ENCODE data around the gene ENDOV. TPM values are rescaled to one million over a fixed set of nuclear protein-coding genes. Genes with fewer than 3 reads are reported as not detected.

Gene ENDOV
- total RNA-seq, 1 experiment from 2014 or later = 26.0 TPM

Other genes with a start within 250 kb of the ENDOV start
- gene CARD14, start 245.1 kb upstream of the ENDOV start, total RNA-seq (2014; rRNA removed; shearing (Covaris generic)) = 0.11 and 0.55 TPM in 2 replicates
- gene SGSH, start 194.8 kb upstream of the ENDOV start, total RNA-seq (2014; rRNA removed; shearing (Covaris generic)) = 10.2 and 12.5 TPM in 2 replicates
- 19.4 and 20.6 TPM in 2 replicates for gene SLC26A11, start 194.7 kb upstream of the ENDOV start, total RNA-seq (2014; rRNA removed; shearing (Covaris generic))
- gene RNF213, start 154.3 kb upstream of the ENDOV start, total RNA-seq (2014; rRNA removed; shearing (Covaris generic)) = 29.4 and 48.8 TPM in 2 replicates
- gene NPTX1, start 61.4 kb downstream of the ENDOV start, total RNA-seq (2014; rRNA removed; shearing (Covaris generic)) = 1.6 and 4.2 TPM in 2 replicates
- 20.9 TPM in 2 replicates for gene RPTOR, start 129.7 kb downstream of the ENDOV start, total RNA-seq (2014; rRNA removed; shearing (Covaris generic))

Data from H7 (cell line).